ENCODE results near the gene GPX3.

GPX3 gene

GRCh38 chr5:151063142-151063989, 43.0 kb downstream of the GPX3 start:
- no peak for TF ChIP-seq CTCF (IDR thresholded peaks at IDR 0.05)

- TF ChIP-seq CTCF (IDR thresholded peaks at IDR 0.05) = no peak
Measured at GRCh38 chr5:151064916-151065499, 44.6 kb downstream of the GPX3 start.

- no peak for TF ChIP-seq CTCF (IDR thresholded peaks at IDR 0.05)
Measured at GRCh38 chr5:151065609-151066008, 45.2 kb downstream of the GPX3 start.

- no peak for TF ChIP-seq CTCF (IDR thresholded peaks at IDR 0.05)
Measured at GRCh38 chr5:151066920-151067319, 46.5 kb downstream of the GPX3 start.

- TF ChIP-seq CTCF (IDR thresholded peaks at IDR 0.05) = no peak
Measured at GRCh38 chr5:151067632-151068432, 47.4 kb downstream of the GPX3 start.

GRCh38 chr5:151068433-151069197, 48.2 kb downstream of the GPX3 start:
- no peak for TF ChIP-seq CTCF (IDR thresholded peaks at IDR 0.05)

- no peak for TF ChIP-seq CTCF (IDR thresholded peaks at IDR 0.05)
Measured at GRCh38 chr5:151070449-151070848, 50.1 kb downstream of the GPX3 start.
